GM12891 (cell line): Measurements from ENCODE around the gene SENP3.

Experiments
- DNase-seq: peaks from one replicate; pipeline ENCODE4 v3.0.0; 2011; ENCODE audit warnings: low spot score; ENCODE audit not compliant: insufficient read length
- FAIRE-seq: peaks from 2 replicates; lab custom pipeline; 2011; peaks lifted over from hg19 to GRCh38; lab: Jason Lieb, UNC
- PAX5 ChIP-seq: IDR thresholded peaks from 2 replicates; pipeline ENCODE4 v1.6.1; 2011; ENCODE audit warnings: low read length, moderate library complexity, mild to moderate bottlenecking; ENCODE audit not compliant: insufficient read depth, severe bottlenecking
- POLR2A ChIP-seq: IDR thresholded peaks from 2 replicates; pipeline ENCODE4 v1.6.1; 2011; ENCODE audit warnings: low read depth, low read length, control low read depth
- POLR2AphosphoS5 ChIP-seq: IDR thresholded peaks from 2 replicates; pipeline ENCODE4 v1.6.1; 2011; ENCODE audit warnings: low read depth, low read length, control low read depth
- POU2F2 ChIP-seq: IDR thresholded peaks from 2 replicates; pipeline ENCODE4 v1.6.1; 2011; ENCODE audit warnings: low read depth, mild to moderate bottlenecking, control low read depth, low read length, moderate library complexity
- SPI1 ChIP-seq: IDR thresholded peaks from 2 replicates; pipeline ENCODE4 v1.6.1; 2011; ENCODE audit warnings: low read depth, low read length, control low read depth
- TAF1 ChIP-seq: IDR thresholded peaks from 2 replicates; pipeline ENCODE4 v1.6.1; 2011; ENCODE audit warnings: low read depth, low read length, control low read depth

SENP3 gene

GRCh38 chr17:7582396-7583252, 20.9 kb downstream of the SENP3 start:
- FAIRE-seq (no peak), DNase-seq (no peak)
- TF ChIP-seq PAX5: no peak
- TF ChIP-seq POU2F2: no peak
- no peak for TF ChIP-seq TAF1
- no peak for TF ChIP-seq SPI1
- TF ChIP-seq POLR2AphosphoS5: no peak
- no peak for TF ChIP-seq POLR2A

GRCh38 chr17:7583253-7584109, 21.8 kb downstream of the SENP3 start, which contains the start of gene MPDU1:
Gene MPDU1, plus strand, starts transcription at chr17:7583852. Its CDS starts 11 bp downstream, at chr17:7583863.
- FAIRE-seq (peak; percentile 97), DNase-seq (peak; percentile 82)
- TF ChIP-seq POLR2AphosphoS5 (peak; percentile 96), SPI1 (no peak), POU2F2 (peak; percentile 64; the same call in 1 of the 2 replicates), TAF1 (peak; percentile 97), PAX5 (no peak), POLR2A (peak; percentile 96)

DNA sequence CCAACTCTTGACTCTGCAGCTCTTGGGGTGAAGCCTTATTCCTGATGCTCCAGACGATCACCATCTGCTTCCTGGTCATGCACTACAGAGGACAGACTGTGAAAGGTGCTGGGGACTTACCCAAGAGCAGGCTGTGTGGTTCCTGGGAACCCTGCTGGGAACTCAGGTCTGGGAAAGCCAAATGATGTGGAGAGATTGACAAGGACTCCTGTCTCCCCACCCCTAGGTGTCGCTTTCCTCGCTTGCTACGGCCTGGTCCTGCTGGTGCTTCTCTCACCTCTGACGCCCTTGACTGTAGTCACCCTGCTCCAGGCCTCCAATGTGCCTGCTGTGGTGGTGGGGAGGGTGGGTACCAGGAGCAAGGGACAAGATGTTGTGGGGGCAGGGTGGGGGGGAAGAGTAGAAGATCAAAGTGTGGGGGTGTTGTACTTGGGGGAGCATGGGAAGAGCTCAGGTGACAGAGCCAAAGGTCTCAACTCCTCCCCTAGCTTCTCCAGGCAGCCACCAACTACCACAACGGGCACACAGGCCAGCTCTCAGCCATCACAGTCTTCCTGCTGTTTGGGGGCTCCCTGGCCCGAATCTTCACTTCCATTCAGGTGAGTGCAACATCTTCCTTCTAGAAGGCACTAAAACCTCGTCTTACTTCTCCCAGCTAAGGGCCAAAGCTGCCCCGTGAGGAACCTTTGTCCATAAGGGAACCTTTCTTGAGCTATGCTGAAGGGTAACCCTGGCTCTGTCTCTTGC, 25.1 kb downstream of the SENP3 start:
- no peak for TF ChIP-seq POLR2AphosphoS5
- no peak for TF ChIP-seq PAX5
- TF ChIP-seq POU2F2: no peak
- TF ChIP-seq SPI1: no peak
- TF ChIP-seq POLR2A: no peak
- TF ChIP-seq TAF1: no peak
- FAIRE-seq: no peak
- no peak for DNase-seq

GRCh38 chr17:7587420-7588151, 25.9 kb downstream of the SENP3 start:
- DNase-seq: no peak
- no peak for FAIRE-seq
- TF ChIP-seq POLR2A (no peak), PAX5 (no peak), SPI1 (no peak), POU2F2 (no peak), TAF1 (no peak), POLR2AphosphoS5 (no peak)

- FAIRE-seq (no peak), DNase-seq (no peak)
- no peak for TF ChIP-seq SPI1
- no peak for TF ChIP-seq TAF1
- TF ChIP-seq POU2F2: no peak
- no peak for TF ChIP-seq POLR2AphosphoS5
- TF ChIP-seq PAX5: no peak
- TF ChIP-seq POLR2A: no peak
Measured at GRCh38 chr17:7588553-7589203, 27.0 kb downstream of the SENP3 start.

DNA sequence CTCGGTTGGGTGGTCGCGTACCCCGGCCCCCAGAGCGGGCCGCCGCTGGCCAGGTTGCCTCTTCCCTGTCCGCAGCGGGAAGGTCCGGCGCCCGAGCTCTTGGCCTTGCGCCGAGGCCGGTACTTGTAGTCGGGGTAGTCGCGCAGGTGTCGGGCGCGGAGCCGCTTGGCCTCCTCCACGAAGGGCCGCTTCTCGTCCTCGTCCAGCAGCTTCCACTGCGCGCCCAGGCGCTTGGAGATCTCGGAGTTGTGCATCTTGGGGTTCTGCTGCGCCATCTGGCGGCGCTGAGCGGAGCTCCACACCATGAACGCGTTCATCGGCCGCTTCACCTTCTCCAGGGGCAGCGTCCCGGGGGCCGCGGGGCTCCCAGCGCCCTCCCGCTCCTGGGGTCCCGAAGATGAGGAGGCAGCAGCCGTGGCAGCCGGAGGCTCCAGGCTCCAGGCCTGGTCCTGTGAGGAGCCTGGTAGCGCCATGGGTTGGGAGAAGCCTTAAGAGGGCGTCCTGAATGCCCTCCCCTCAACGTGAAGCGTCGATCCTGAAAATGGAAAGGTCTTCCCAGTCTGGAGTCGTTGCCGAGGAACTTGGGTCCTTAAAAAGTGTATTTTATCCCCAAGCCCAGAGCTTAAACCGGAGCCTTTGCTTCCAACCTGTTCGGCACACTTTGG, 27.6 kb downstream of the SENP3 start:
- TF ChIP-seq PAX5 (peak; percentile 23), POLR2AphosphoS5 (no peak)
- DNase-seq (peak; percentile 91), FAIRE-seq (peak; percentile 86)

DNA sequence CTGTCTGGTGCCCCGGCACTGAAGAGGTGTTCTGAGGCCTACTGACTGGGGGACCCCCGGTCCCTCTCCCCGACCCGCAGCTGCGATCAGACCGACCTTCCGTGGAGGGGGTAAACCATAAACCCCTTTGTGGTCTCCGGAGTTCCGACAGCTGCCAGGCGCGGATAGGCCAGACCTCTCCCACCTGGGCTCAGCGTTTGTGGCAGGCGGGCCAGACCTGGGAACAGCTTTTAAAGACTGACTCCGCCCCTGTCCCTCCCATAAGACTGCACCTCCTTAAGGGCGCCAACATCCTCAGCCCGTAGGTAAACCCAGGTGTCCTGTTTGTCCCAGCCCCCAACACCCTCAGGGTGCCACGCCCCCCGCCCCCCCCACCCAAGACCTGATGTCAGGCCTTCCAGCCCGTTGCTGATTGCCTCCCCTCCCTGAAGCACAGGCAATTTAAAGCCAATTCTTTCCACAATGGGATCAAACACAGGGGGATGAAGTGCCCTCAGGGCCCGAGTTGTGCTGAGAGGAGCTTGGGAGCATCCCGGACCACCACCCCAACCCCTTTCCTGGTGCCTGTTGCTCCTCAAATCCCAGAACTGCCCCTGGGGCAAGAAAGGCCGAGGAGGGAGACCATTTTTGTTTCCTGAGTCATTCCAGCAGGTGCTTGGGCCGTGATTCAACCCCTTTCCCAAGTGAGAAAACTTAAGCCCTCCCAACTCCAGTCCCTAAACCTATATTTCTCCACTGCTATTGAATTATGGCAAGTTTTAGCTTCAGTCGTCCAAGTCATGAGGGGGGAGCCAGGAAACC, 28.4 kb downstream of the SENP3 start, which contains the start of gene SOX15:
SOX15 (minus strand) TSS at position 204 of the 801 bp plus-strand sequence. CDS start 418 bp downstream, outside the sequence.
- FAIRE-seq (no peak), DNase-seq (no peak)
- TF ChIP-seq POU2F2 (no peak), POLR2AphosphoS5 (0 out of 2 replicates have a peak, but pooled peaks have one; percentile 5), PAX5 (no peak)
